Caco-2 (cell line): ENCODE results near the gene SLMAP. TPM values are rescaled to one million over a fixed set of nuclear protein-coding genes. Genes with fewer than 3 reads are reported as not detected.

ENCODE experiments used
- BruUV-seq: library from RNA; stranded (reverse); fragments of 400-500 nt; replicated peaks from 2 replicates; lab custom pipeline; 2021; lab: Mats Ljungman, UMichigan
- CTCF ChIA-PET: fragments of 300-600 bp; sonication (Branson Sonifier 250); formaldehyde crosslinking; loops from one replicate; lab custom pipeline; 2022; ENCODE audit warnings: antibody characterized with exemption; lab: Charles Lee
- POLR2A ChIA-PET: fragments of 300-600 bp; sonication (Branson Sonifier 250); formaldehyde crosslinking; loops from one replicate; lab custom pipeline; 2022; ENCODE audit warnings: antibody characterized with exemption; lab: Charles Lee
- DNase-seq, 2 experiments: peaks; one replicate each; pipeline versions ENCODE4 v3.0.0 to v3.0.0-alpha.2; 2020 to 2022
- H3K27me3 ChIP-seq: replicated peaks from 2 replicates; pipeline ENCODE4 v1.6.0; 2011; ENCODE audit warnings: low read length; ENCODE audit not compliant: control insufficient read depth, insufficient read depth
- H3K36me3 ChIP-seq: 2 replicates; pipeline ENCODE4 v1.5.1; 2011; ENCODE audit warnings: low read length; ENCODE audit not compliant: control insufficient read depth, insufficient read depth
- H3K4me1 ChIP-seq: fragments of 250-450 bp; sonication (Bioruptor Pico); 2 replicates; pipeline ENCODE4 v1.5.1; 2020; ENCODE audit warnings: mild to moderate bottlenecking
- H3K4me3 ChIP-seq: 2 replicates; pipeline ENCODE4 v1.5.1; 2011; ENCODE audit warnings: low read depth, mild to moderate bottlenecking, control low read depth, low read length
- H3K9me3 ChIP-seq: fragments of 250-450 bp; sonication (Bioruptor Pico); 2 replicates; pipeline ENCODE4 v1.5.1; 2020; ENCODE audit warnings: mild to moderate bottlenecking, moderate library complexity
- H3K27ac Mint-ChIP-seq: one replicate; pipeline ENCODE4 v1.8.0; 2022; ENCODE audit warnings: mixed read lengths; ENCODE audit not compliant: unreplicated experiment
- H3K27me3 Mint-ChIP-seq: one replicate; pipeline ENCODE4 v1.8.0; 2022; ENCODE audit warnings: mixed read lengths; ENCODE audit not compliant: insufficient read depth, unreplicated experiment
- H3K36me3 Mint-ChIP-seq: one replicate; pipeline ENCODE4 v1.8.0; 2022; ENCODE audit warnings: mild to moderate bottlenecking, mixed read lengths; ENCODE audit not compliant: insufficient read depth, unreplicated experiment
- H3K4me1 Mint-ChIP-seq: one replicate; pipeline ENCODE4 v1.8.0; 2022; ENCODE audit warnings: low read depth, mixed read lengths; ENCODE audit not compliant: unreplicated experiment
- H3K4me3 Mint-ChIP-seq: one replicate; pipeline ENCODE4 v1.8.0; 2022; ENCODE audit warnings: mild to moderate bottlenecking, moderate library complexity, mixed read lengths; ENCODE audit not compliant: unreplicated experiment
- H3K9me3 Mint-ChIP-seq: one replicate; pipeline ENCODE4 v1.8.0; 2022; ENCODE audit warnings: mixed read lengths; ENCODE audit not compliant: unreplicated experiment
- intact Hi-C: fragments of 100-400 bp; cut with micrococcal nuclease; formaldehyde crosslinking; loops from one replicate; pipeline ENCODE4 v1.10.0; 2022; ENCODE audit not compliant: unreplicated experiment
- total RNA-seq: library from RNA; stranded (reverse); gene quantifications from 2 replicates; pipeline ENCODE4 v1.2.3, GENCODE V29; 2022
- TF ChIP-seq, protein P1 (sequence below), 2 experiments: fragments of 200-600 bp in 1 of 2; IDR thresholded peaks; 1 replicate in 1 of 2; 2 replicates in 1 of 2; pipeline versions ENCODE4 v1.5.1 to v1.8.0; 2011 to 2022; ENCODE audit warnings: antibody characterized with exemption in 1 of 2, control low read depth in 1 of 2, inconsistent platforms in 1 of 2, low read depth in 1 of 2, low read length in 1 of 2, mild to moderate bottlenecking in 1 of 2, moderate library complexity in 1 of 2; ENCODE audit not compliant: insufficient read depth in 1 of 2, severe bottlenecking in 1 of 2, unreplicated experiment in 1 of 2

SLMAP gene
- total RNA-seq, 1 experiment from 2014 or later = 136 TPM

DNA sequence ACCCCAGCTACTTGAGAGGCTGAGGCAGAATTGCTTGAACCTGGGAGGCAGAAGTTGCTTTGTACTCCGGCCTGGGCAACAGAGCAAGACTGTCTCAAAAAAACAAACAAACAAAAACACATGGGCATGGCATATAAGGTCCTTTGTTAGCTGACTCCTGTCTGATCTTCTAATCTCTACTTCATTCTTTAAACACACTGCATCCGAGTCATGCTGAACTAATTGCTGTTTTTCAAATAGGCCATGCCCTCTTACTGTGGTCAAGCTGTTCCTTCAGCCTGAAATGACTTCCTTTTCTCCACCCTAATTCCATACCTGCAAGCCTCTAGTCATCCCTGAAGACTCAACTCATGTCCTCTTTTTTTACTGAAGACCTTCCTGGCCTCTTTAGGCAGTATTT lies 22.3 kb upstream of the SLMAP start:
- peaks cover 4% of the 10 kb centered on the region; the same call in 1 of the 2 replicates for H3K4me1 ChIP-seq
- intact Hi-C loops = no loop called here
- H3K27me3 ChIP-seq = no peaks in the 10 kb centered on the region
- Mint-ChIP-seq H3K9me3 (no peaks in the 10 kb centered on the region), H3K4me3 (no peak overlapping the region), H3K27ac (no peak overlapping the region), H3K36me3 (no peaks in the 10 kb centered on the region), H3K27me3 (no peaks in the 10 kb centered on the region), H3K4me1 (peaks cover 13% of the 10 kb centered on the region)
- H3K9me3 ChIP-seq = no peaks in the 10 kb centered on the region
- no peak for DNase-seq
- no peak overlapping the region for H3K4me3 ChIP-seq
- ChIA-PET CTCF (no interaction called here), POLR2A (no interaction called here)
- TF ChIP-seq, protein P1, sequence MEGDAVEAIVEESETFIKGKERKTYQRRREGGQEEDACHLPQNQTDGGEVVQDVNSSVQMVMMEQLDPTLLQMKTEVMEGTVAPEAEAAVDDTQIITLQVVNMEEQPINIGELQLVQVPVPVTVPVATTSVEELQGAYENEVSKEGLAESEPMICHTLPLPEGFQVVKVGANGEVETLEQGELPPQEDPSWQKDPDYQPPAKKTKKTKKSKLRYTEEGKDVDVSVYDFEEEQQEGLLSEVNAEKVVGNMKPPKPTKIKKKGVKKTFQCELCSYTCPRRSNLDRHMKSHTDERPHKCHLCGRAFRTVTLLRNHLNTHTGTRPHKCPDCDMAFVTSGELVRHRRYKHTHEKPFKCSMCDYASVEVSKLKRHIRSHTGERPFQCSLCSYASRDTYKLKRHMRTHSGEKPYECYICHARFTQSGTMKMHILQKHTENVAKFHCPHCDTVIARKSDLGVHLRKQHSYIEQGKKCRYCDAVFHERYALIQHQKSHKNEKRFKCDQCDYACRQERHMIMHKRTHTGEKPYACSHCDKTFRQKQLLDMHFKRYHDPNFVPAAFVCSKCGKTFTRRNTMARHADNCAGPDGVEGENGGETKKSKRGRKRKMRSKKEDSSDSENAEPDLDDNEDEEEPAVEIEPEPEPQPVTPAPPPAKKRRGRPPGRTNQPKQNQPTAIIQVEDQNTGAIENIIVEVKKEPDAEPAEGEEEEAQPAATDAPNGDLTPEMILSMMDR (IDR thresholded peaks at IDR 0.05; ENCODE audit: insufficient read depth in 1 of 2, low read depth in 1 of 2, low read length in 1 of 2, severe bottlenecking in 1 of 2, unreplicated experiment in 1 of 2) = no peak
- no peaks in the 10 kb centered on the region for H3K36me3 ChIP-seq
- no TSS peak for BruUV-seq

DNA sequence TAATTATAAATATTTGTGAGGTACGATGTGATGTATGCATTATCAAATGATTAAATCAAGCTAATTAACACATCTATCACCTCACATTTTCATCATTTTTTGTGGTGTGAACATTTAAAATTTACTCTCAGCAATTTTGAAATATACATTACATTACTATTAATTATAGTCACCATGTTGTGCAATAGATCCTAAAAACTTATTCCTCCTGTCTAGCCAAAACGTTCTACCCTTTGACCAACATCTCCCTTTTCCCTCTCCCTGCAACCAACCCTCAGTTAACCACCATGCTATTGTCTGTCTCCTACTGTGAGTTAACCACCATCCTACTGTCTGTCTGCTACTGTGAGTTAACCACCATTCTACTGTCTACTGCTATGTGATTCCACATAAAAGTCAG lies 20.7 kb upstream of the SLMAP start:
- no peak overlapping the region for H3K4me3 Mint-ChIP-seq
- intact Hi-C loops = no loop called here
- H3K36me3 ChIP-seq = no peaks in the 10 kb centered on the region
- TF ChIP-seq, protein P1 (IDR thresholded peaks at IDR 0.05; ENCODE audit: insufficient read depth in 1 of 2, low read depth in 1 of 2, low read length in 1 of 2, severe bottlenecking in 1 of 2, unreplicated experiment in 1 of 2) = no peak
- H3K4me1 Mint-ChIP-seq = peaks cover 6% of the 10 kb centered on the region
- H3K27me3 Mint-ChIP-seq = no peaks in the 10 kb centered on the region
- H3K9me3 Mint-ChIP-seq = no peaks in the 10 kb centered on the region
- DNase-seq = no peak
- no peaks in the 10 kb centered on the region for H3K36me3 Mint-ChIP-seq
- no peak overlapping the region for H3K27ac Mint-ChIP-seq
- ChIA-PET POLR2A (interaction anchor here (0.7 kb wide), 1 partner anchor 63 kb away, joined by 11 read pairs; no protein-coding TSS in a partner anchor), CTCF (no interaction called here)
- H3K4me3 ChIP-seq = no peak overlapping the region
- no peaks in the 10 kb centered on the region; the same call in 1 of the 2 replicates for H3K4me1 ChIP-seq
- BruUV-seq = no TSS peak
- H3K9me3 ChIP-seq = no peaks in the 10 kb centered on the region
- H3K27me3 ChIP-seq = no peaks in the 10 kb centered on the region

DNA sequence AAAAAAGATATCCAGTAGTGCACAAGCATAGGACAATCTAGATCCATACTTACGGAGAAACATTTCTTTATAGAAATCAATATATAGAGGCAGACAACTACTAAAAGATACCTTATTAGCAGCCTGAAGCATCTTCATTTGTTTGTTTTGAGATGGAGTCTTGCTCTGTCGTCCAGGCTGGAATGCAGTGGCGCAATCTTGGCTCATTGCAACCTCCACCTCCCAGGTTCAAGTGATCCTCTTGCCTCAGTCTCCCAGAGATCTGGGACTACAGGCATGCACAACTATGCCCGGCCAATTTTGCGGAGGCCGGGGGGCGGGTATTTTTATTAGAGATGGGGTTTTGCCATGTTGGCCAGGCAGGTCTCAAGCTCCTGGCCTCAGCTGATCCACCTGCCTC lies 18.3 kb upstream of the SLMAP start:
- Histone ChIP-seq H3K4me3 (no peak overlapping the region), H3K4me1 (no peaks in the 10 kb centered on the region; the same call in 1 of the 2 replicates), H3K36me3 (no peaks in the 10 kb centered on the region), H3K27me3 (no peaks in the 10 kb centered on the region), H3K9me3 (no peaks in the 10 kb centered on the region)
- H3K4me3 Mint-ChIP-seq = no peak overlapping the region
- intact Hi-C loops = no loop called here
- no peaks in the 10 kb centered on the region for H3K9me3 Mint-ChIP-seq
- no peak for DNase-seq
- TF ChIP-seq, protein P1 (IDR thresholded peaks at IDR 0.05; ENCODE audit: insufficient read depth in 1 of 2, low read depth in 1 of 2, low read length in 1 of 2, severe bottlenecking in 1 of 2, unreplicated experiment in 1 of 2) = no peak
- H3K27ac Mint-ChIP-seq = no peak overlapping the region
- H3K27me3 Mint-ChIP-seq = no peaks in the 10 kb centered on the region
- POLR2A ChIA-PET = no interaction called here
- CTCF ChIA-PET = no interaction called here
- peaks cover 6% of the 10 kb centered on the region for H3K4me1 Mint-ChIP-seq
- no peaks in the 10 kb centered on the region for H3K36me3 Mint-ChIP-seq
- no TSS peak for BruUV-seq
